Measurements from ENCODE around the gene PRX. TPM values are rescaled to one million over a fixed set of nuclear protein-coding genes. Genes with fewer than 3 reads are reported as not detected.

The PRX gene
- total and polyA plus RNA-seq, 2 of the 13 experiments (the other 11 are each of a cell fraction or from before 2014, with no cell fraction given), result 0.66 TPM

GRCh38 chr19:40458597-40458974 is 45.4 kb upstream of the PRX start (continued):
- TF ChIP-seq, protein P1, sequence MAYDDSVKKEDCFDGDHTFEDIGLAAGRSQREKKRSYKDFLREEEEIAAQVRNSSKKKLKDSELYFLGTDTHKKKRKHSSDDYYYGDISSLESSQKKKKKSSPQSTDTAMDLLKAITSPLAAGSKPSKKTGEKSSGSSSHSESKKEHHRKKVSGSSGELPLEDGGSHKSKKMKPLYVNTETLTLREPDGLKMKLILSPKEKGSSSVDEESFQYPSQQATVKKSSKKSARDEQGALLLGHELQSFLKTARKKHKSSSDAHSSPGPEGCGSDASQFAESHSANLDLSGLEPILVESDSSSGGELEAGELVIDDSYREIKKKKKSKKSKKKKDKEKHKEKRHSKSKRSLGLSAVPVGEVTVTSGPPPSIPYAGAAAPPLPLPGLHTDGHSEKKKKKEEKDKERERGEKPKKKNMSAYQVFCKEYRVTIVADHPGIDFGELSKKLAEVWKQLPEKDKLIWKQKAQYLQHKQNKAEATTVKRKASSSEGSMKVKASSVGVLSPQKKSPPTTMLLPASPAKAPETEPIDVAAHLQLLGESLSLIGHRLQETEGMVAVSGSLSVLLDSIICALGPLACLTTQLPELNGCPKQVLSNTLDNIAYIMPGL (CRISPR knock-in tag; IDR thresholded peaks at IDR 0.05; ENCODE audit: borderline replicate concordance in 1 of 2, low read depth in 1 of 2), result no peak

- Histone ChIP-seq H3K27ac (ENCODE audit: extremely low read length, insufficient read depth, low read length) (no peak overlapping the region), H4K20me1 (ENCODE audit: insufficient read depth, low read length) (no peaks in the 10 kb centered on the region), H3K36me3 (replicated peaks in 1 of 2; ENCODE audit: control insufficient read depth in 1 of 2, insufficient read depth in 2 of 2, low read length in 2 of 2) (0 out of 5 replicates have a peak, but pooled peaks cover 0 to 2% of the 10 kb centered on the region in 2 experiments), H3K9ac (ENCODE audit: insufficient read depth, low read depth, low read length) (no peak overlapping the region), H2AFZ (ENCODE audit: low read length) (no peak overlapping the region), H3K4me1 (ENCODE audit: insufficient read depth, low read length) (peaks cover 27% of the 10 kb centered on the region), H3K9me3 (ENCODE audit: low read length) (no peaks in the 10 kb centered on the region), H3K4me2 (ENCODE audit: low read depth, low read length) (no peak overlapping the region), H3K4me3 (replicated peaks in 1 of 3; ENCODE audit: insufficient read depth in 1 of 3, low read depth in 2 of 3, low read length in 3 of 3) (no peak overlapping the region), H3K27me3 (ENCODE audit: control insufficient read depth in 1 of 2, insufficient read depth in 2 of 2, low read length in 2 of 2) (no peaks in the 10 kb centered on the region), H3K79me2 (ENCODE audit: insufficient read depth, low read length) (no peaks in the 10 kb centered on the region)
- POLR2A ChIA-PET, result interaction anchor here (0.8 kb wide), 1 partner anchor 32 kb away, joined by 3 read pairs; the partner anchor contains the start of gene SERTAD1
- CTCF ChIA-PET (ENCODE audit: low intra/inter-chr PET ratio, low total read pairs), result no interaction called here
- no TSS peak for BruUV-seq (replicated peaks)
- FAIRE-seq, result no peak
- in situ Hi-C loops (cut with HindIII; ENCODE audit: extremely low pct_ligation_motif_present, low pct_unique_long_range_greater_than_20kb) (no loop called here), intact Hi-C loops (cut with micrococcal nuclease; ENCODE audit: unreplicated experiment) (no loop called here)
- no peak for DNase-seq (ENCODE audit: low spot score)
- ATAC-seq, result no peak
- WGBS (ENCODE audit: low lambda C conversion rate), result 92% methylated on average over 25 of the region's 27 CpGs
- TF ChIP-seq ZNF3 (CRISPR knock-in tag; IDR thresholded peaks at IDR 0.05) (no peak), ZNF570 (CRISPR knock-in tag; IDR thresholded peaks at IDR 0.05; ENCODE audit: borderline replicate concordance) (no peak), FOSL2 (CRISPR knock-in tag; IDR thresholded peaks at IDR 0.05) (no peak), ZNF784 (CRISPR knock-in tag; IDR thresholded peaks at IDR 0.05; ENCODE audit: borderline replicate concordance) (no peak), RARA (CRISPR knock-in tag; IDR thresholded peaks at IDR 0.05) (no peak), JUND (CRISPR knock-in tag; IDR thresholded peaks at IDR 0.05) (no peak), ZNF17 (CRISPR knock-in tag; IDR thresholded peaks at IDR 0.05) (no peak), ZNF530 (CRISPR knock-in tag; IDR thresholded peaks at IDR 0.05; ENCODE audit: low read depth) (no peak), PAF1 (CRISPR knock-in tag; IDR thresholded peaks at IDR 0.05) (no peak), SKI (IDR thresholded peaks at IDR 0.05; ENCODE audit: partially characterized antibody) (no peak), KDM2A (CRISPR knock-in tag; IDR thresholded peaks at IDR 0.05; ENCODE audit: borderline replicate concordance, low read depth) (no peak), EZH2 (conservative IDR thresholded peaks at IDR 0.05; ENCODE audit: low read depth, low read length) (no peak), SMAD3 (CRISPR knock-in tag; IDR thresholded peaks at IDR 0.05) (no peak), THAP8 (CRISPR knock-in tag; IDR thresholded peaks at IDR 0.05; ENCODE audit: borderline replicate concordance) (no peak)
- TF ChIP-seq, protein P2, sequence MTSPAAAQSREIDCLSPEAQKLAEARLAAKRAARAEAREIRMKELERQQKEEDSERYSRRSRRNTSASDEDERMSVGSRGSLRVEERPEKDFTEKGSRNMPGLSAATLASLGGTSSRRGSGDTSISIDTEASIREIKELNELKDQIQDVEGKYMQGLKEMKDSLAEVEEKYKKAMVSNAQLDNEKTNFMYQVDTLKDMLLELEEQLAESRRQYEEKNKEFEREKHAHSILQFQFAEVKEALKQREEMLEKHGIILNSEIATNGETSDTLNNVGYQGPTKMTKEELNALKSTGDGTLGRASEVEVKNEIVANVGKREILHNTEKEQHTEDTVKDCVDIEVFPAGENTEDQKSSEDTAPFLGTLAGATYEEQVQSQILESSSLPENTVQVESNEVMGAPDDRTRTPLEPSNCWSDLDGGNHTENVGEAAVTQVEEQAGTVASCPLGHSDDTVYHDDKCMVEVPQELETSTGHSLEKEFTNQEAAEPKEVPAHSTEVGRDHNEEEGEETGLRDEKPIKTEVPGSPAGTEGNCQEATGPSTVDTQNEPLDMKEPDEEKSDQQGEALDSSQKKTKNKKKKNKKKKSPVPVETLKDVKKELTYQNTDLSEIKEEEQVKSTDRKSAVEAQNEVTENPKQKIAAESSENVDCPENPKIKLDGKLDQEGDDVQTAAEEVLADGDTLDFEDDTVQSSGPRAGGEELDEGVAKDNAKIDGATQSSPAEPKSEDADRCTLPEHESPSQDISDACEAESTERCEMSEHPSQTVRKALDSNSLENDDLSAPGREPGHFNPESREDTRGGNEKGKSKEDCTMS (CRISPR knock-in tag; conservative IDR thresholded peaks at IDR 0.05), result no peak
Observed at GRCh38 chr19:40457953-40458596, 44.9 kb upstream of the PRX start.

All from HepG2 (cell line).